IPS-11a (cell line): Measurements from ENCODE around the gene NOXO1.
"Not testable (repeated sequence)": the region's sequence is repeated elsewhere in the genome, so short reads cannot be mapped to it uniquely, and the experiment has no call there.

Experiments used
- H3K4me3 ChIP-seq: one replicate; pipeline ENCODE4 v1.5.1; 2013; ENCODE audit warnings: low read depth, low read length, control low read depth

The NOXO1 gene

GRCh38 chr16:1942810-1943726 lies 38.2 kb downstream of the NOXO1 start, which contains the start of gene MSRB1:
TSS of gene MSRB1 (minus strand) at chr16:1943199. CDS start at chr16:1943156, 43 bp downstream.
- peak within 1 kb of the TSS; percentile 72 for H3K4me3 ChIP-seq

- peak overlapping the region; percentile 72 for H3K4me3 ChIP-seq
Measured at GRCh38 chr16:1942047-1942809, 39.0 kb downstream of the NOXO1 start.

GRCh38 chr16:1941162-1942046 lies 39.9 kb downstream of the NOXO1 start:
- H3K4me3 ChIP-seq = no peak overlapping the region

- H3K4me3 ChIP-seq = no peak overlapping the region
Measured at GRCh38 chr16:1940273-1941161, 40.8 kb downstream of the NOXO1 start.

- H3K4me3 ChIP-seq = not testable (repeated sequence)
Measured at GRCh38 chr16:1939833-1940232, 41.4 kb downstream of the NOXO1 start.

- no peak overlapping the region for H3K4me3 ChIP-seq
Measured at GRCh38 chr16:1938910-1939309, 42.4 kb downstream of the NOXO1 start.

GRCh38 chr16:1938316-1938715 lies 43.0 kb downstream of the NOXO1 start:
- no peak overlapping the region for H3K4me3 ChIP-seq

GRCh38 chr16:1936945-1937479 lies 44.3 kb downstream of the NOXO1 start:
- no peak overlapping the region for H3K4me3 ChIP-seq

GRCh38 chr16:1933097-1933661 lies 48.1 kb downstream of the NOXO1 start:
- H3K4me3 ChIP-seq = no peak overlapping the region

GRCh38 chr16:1932050-1933028 lies 48.9 kb downstream of the NOXO1 start:
- H3K4me3 ChIP-seq = no peak overlapping the region

GRCh38 chr16:1930338-1930720 lies 50.9 kb downstream of the NOXO1 start:
- H3K4me3 ChIP-seq = no peak overlapping the region

GRCh38 chr16:1929578-1930337 lies 51.5 kb downstream of the NOXO1 start:
- H3K4me3 ChIP-seq = peak overlapping the region; percentile 24

GRCh38 chr16:1929105-1929504 lies 52.2 kb downstream of the NOXO1 start:
- peak overlapping the region; percentile 24 for H3K4me3 ChIP-seq
